Effector memory CD4-positive, alpha-beta T cell (primary cell): ENCODE measurements around the gene FHAD1.
"Not testable (repeated sequence)": the region's sequence is repeated elsewhere in the genome, so short reads cannot be mapped to it uniquely, and the experiment has no call there.

Source experiments
- DNase-seq, 3 donors: peaks; one replicate each; pipeline ENCODE4 v3.0.0-alpha.2; 2020
- H3K27ac ChIP-seq: 2 replicates; pipeline ENCODE4 v1.7.0; 2013; ENCODE audit warnings: mild to moderate bottlenecking, low read length, moderate library complexity; ENCODE audit not compliant: insufficient read depth, poor library complexity, severe bottlenecking
- H3K27me3 ChIP-seq: replicated peaks from 2 replicates; pipeline ENCODE4 v1.7.0; 2013; ENCODE audit warnings: mild to moderate bottlenecking, low read length; ENCODE audit not compliant: insufficient read depth, control insufficient read depth, poor library complexity, severe bottlenecking
- H3K36me3 ChIP-seq: 2 replicates; pipeline ENCODE4 v1.7.0; 2013; ENCODE audit warnings: mild to moderate bottlenecking, low read length, moderate library complexity; ENCODE audit not compliant: control insufficient read depth, insufficient read depth
- H3K4me1 ChIP-seq: 2 replicates; pipeline ENCODE4 v1.7.0; 2013; ENCODE audit warnings: low read length, mild to moderate bottlenecking; ENCODE audit not compliant: control insufficient read depth, insufficient read depth, poor library complexity, severe bottlenecking
- H3K4me3 ChIP-seq: 2 replicates; pipeline ENCODE4 v1.7.0; 2013; ENCODE audit warnings: low read length, low read depth, mild to moderate bottlenecking; ENCODE audit not compliant: insufficient read depth, poor library complexity, severe bottlenecking
- H3K9me3 ChIP-seq: 2 replicates; pipeline ENCODE4 v1.7.0; 2013; ENCODE audit warnings: mild to moderate bottlenecking, low read length, moderate library complexity; ENCODE audit not compliant: control insufficient read depth

FHAD1 gene

GRCh38 chr1:15380601-15381508, 133.8 kb downstream of the FHAD1 start:
- no peaks in the 10 kb centered on the region for H3K27me3 ChIP-seq
- no peak overlapping the region for H3K4me3 ChIP-seq
- no peaks in the 10 kb centered on the region for H3K4me1 ChIP-seq
- H3K9me3 ChIP-seq: no peaks in the 10 kb centered on the region
- H3K27ac ChIP-seq: no peak overlapping the region
- no peaks in the 10 kb centered on the region for H3K36me3 ChIP-seq
- DNase-seq: no peak

GRCh38 chr1:15381805-15382204, 134.8 kb downstream of the FHAD1 start:
- Histone ChIP-seq H3K4me1 (no peaks in the 10 kb centered on the region), H3K27ac (no peak overlapping the region), H3K27me3 (peaks cover 4% of the 10 kb centered on the region), H3K9me3 (no peaks in the 10 kb centered on the region), H3K36me3 (no peaks in the 10 kb centered on the region), H3K4me3 (no peak overlapping the region)
- no peak for DNase-seq

- no peaks in the 10 kb centered on the region for H3K36me3 ChIP-seq
- H3K4me3 ChIP-seq: no peak overlapping the region
- H3K27ac ChIP-seq: no peak overlapping the region
- DNase-seq: no peak
- peaks cover 4% of the 10 kb centered on the region for H3K27me3 ChIP-seq
- H3K9me3 ChIP-seq: no peaks in the 10 kb centered on the region
- no peaks in the 10 kb centered on the region for H3K4me1 ChIP-seq
Observed at GRCh38 chr1:15382601-15383518, 135.8 kb downstream of the FHAD1 start.

GRCh38 chr1:15383810-15384209, 136.8 kb downstream of the FHAD1 start:
- DNase-seq: no peak
- H3K4me1 ChIP-seq: no peaks in the 10 kb centered on the region
- peaks cover 4% of the 10 kb centered on the region for H3K27me3 ChIP-seq
- H3K4me3 ChIP-seq: no peak overlapping the region
- H3K27ac ChIP-seq: no peak overlapping the region
- no peaks in the 10 kb centered on the region for H3K9me3 ChIP-seq
- no peaks in the 10 kb centered on the region for H3K36me3 ChIP-seq

- no peak overlapping the region for H3K4me3 ChIP-seq
- H3K36me3 ChIP-seq: no peaks in the 10 kb centered on the region
- no peak overlapping the region for H3K27ac ChIP-seq
- H3K27me3 ChIP-seq: peaks cover 4% of the 10 kb centered on the region
- H3K9me3 ChIP-seq: no peaks in the 10 kb centered on the region
- H3K4me1 ChIP-seq: no peaks in the 10 kb centered on the region
- no peak for DNase-seq
Observed at GRCh38 chr1:15384301-15384901, 137.4 kb downstream of the FHAD1 start.

GRCh38 chr1:15385420-15385819, 138.4 kb downstream of the FHAD1 start:
- Histone ChIP-seq H3K27ac (no peak overlapping the region), H3K27me3 (peaks cover 4% of the 10 kb centered on the region), H3K36me3 (no peaks in the 10 kb centered on the region), H3K4me3 (no peak overlapping the region), H3K4me1 (no peaks in the 10 kb centered on the region), H3K9me3 (no peaks in the 10 kb centered on the region)
- no peak for DNase-seq

GRCh38 chr1:15386164-15386749, 139.2 kb downstream of the FHAD1 start:
- no peaks in the 10 kb centered on the region for H3K4me1 ChIP-seq
- no peak overlapping the region for H3K4me3 ChIP-seq
- H3K27me3 ChIP-seq: peaks cover 4% of the 10 kb centered on the region
- no peaks in the 10 kb centered on the region for H3K9me3 ChIP-seq
- no peak for DNase-seq
- H3K36me3 ChIP-seq: no peaks in the 10 kb centered on the region
- no peak overlapping the region for H3K27ac ChIP-seq

- Histone ChIP-seq H3K27ac (no peak overlapping the region), H3K27me3 (peaks cover 4% of the 10 kb centered on the region), H3K4me3 (no peak overlapping the region), H3K9me3 (no peaks in the 10 kb centered on the region), H3K36me3 (no peaks in the 10 kb centered on the region), H3K4me1 (no peaks in the 10 kb centered on the region)
- no peak for DNase-seq
Observed at GRCh38 chr1:15388201-15388880, 141.3 kb downstream of the FHAD1 start.

GRCh38 chr1:15389828-15390227, 142.8 kb downstream of the FHAD1 start:
- not testable (repeated sequence) for H3K27me3 ChIP-seq, DNase-seq, H3K36me3 ChIP-seq, H3K27ac ChIP-seq, H3K9me3 ChIP-seq, H3K4me3 ChIP-seq, H3K4me1 ChIP-seq
